ENCODE data around the gene APMAP.
A peak's percentile ranks its signal among the peaks of the same experiment; 100 is the strongest.
"Not testable (repeated sequence)": the region's sequence is repeated elsewhere in the genome, so short reads cannot be mapped to it uniquely, and the experiment has no call there.

The APMAP gene

DNA sequence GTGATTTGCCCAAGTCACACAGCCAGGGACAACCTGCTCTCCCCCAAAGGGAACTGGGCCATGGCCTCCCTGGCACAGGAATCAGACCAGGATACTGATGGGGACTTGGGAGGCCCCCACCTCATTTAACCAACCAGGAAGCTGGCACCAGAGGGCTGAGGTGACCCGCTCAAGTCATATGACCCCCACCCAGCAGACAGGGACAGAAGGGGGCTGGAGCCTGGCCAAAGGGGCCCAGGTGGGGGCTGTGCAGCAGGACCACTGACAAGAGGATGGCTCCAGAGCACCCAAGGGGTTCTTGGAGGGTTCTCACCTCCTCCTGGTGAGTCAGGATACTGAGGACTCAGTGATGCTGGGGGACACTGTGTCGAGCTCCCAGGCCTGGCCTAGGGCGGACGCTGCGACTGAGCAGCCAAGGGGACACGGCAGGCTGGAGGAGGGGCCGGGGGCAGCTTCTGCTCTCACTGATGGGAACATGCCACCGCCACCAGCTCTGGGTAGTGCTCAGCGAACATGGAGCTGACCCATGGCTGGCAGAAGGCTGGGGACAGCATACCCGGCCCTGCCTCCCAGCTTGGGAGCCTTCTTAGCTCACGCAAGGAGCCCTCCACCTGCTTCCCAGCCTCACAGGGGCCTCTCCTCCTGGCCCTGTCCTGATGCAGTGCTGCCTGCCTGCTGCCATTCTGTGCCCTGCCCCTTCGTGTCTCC lies 42.3 kb downstream of the APMAP start:
- DNase-seq = no peak

GRCh38 chr20:24949756-24950127 lies 42.8 kb downstream of the APMAP start:
- DNase-seq = peak in 1 of 2 donors; percentile 17

DNA sequence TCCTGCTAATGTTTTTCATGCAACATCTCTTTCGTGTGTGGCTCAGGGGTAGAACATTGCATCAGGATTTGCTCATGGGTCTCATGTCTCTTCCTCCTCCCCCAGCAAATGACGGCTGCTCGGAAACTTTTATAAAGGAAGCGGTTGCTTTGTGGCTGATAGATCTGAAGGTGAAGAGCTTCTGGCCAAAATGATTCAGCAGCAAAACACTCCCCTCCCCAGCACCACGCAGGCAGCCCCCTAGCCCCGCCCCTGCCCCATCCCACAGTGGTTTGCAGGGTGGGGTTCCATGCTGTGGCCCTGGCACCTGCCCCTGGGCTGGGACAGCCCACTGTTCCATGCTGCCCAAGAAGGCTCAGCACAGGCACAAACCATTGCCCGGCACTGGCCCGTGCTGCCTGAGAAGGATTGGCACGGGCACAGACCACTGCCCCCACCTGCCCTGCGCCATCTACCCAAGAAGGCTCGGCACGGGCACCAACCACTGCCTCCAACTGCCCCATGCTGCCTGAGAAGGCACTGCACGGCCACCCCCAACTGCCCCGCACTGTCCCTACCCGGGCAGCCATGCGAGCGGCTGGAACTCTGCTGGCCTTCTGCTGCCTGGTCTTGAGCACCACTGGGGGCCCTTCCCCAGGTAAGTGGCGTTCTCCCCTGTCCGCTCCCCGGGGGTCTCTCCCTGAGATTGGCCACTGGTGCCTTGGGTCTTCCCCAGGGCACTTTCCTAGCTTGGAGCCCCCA lies 43.4 kb downstream of the APMAP start, which contains the start of gene CST7:
TSS of gene CST7 (plus strand) at position 331 of the 741 bp plus-strand sequence. CDS start at position 568, 237 bp downstream.
- DNase-seq = peak; percentile 83 to 84

DNA sequence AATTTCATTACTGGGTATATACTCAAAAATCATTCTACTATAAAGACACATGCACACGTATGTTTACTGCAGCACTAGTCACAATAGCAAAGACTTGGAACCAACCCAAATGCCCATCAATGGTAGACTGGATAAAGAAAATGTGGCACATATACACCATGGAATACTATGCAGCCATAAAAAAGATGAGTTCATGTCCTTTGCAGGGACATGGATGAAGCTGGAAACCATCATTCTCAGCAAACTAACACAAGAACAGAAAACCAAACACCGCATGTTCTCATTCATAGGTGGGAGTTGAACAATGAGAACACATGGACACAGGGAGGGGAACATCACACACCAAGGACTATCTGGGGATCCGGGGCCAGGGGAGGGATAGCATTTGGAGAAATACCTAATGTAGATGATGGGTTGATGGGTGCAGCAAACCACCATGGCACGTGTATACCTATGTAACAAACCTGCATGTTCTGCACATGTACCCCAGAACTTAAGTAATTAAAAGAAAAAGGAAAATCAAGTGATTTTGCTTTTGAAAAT lies 44.1 kb downstream of the APMAP start:
- not testable (repeated sequence) for DNase-seq

- DNase-seq = not testable (repeated sequence)
These were observed 46.2 kb downstream of the APMAP start for GRCh38 chr20:24946376-24946775.

DNA sequence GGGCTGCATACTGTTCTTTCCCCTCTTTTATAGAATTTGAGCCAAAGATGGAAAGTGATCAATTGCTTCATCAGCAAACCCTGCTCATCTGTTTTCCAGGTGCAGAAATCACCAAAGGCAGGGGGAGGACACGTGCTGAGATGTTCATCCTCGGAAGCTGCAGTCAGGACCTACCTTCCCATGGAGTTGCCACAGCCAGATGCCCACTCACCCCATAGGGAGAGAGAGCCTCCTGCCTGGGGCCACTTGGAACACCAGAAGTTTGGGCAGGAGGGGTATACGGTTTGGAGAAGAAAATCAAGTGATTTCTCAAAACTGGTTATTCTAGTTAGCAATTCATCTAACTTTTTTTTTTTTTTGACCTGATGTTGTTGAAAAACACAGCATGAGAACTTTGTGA lies 48.8 kb downstream of the APMAP start:
- DNase-seq = no peak

GRCh38 chr20:24943196-24943595 lies 49.4 kb downstream of the APMAP start:
- DNase-seq = peak in 1 of 2 donors; percentile 8

DNA sequence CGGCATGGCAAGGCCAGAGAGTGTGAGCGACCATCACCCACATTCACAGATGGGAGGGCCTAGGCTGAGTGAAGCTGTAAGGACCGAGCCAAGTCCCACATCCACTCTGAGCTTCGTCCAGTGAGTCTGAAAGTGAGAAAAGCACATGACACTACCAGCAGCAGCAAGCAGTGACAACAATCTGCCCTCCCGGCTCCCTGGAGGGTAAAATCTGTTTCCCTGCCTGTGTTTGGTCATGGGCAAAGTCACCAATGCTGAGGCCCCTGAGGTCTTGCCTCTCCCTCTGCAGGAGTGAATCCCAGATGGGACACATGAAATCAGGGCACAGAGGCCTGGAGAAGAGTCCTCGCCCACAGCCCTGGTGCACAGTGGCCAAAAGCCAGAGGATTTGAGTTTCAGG lies 49.9 kb downstream of the APMAP start:
- DNase-seq = peak in 1 of 2 donors; percentile 9

DNA sequence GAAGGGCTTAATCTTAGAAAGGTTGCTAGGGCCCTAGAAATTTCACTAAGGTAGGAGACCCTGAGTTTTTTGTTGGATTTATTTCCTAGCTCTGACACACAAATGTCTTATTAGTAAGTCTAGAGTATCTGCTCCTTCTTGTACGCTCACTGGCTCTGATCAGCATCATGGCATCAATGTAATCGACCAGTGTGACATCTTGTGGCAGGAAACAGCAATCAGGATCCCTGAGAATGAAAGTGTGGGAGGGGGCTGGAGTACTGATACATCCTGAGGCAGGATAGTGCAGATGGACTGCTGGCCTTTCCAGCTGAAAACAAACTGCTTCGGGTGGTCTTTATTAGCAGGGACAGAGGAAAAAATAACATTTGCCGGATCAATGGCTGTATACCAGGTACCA lies 53.5 kb downstream of the APMAP start:
- DNase-seq = peak in 1 of 2 donors; percentile 4

- DNase-seq = peak in 1 of 2 donors; percentile 12
These were observed 54.1 kb downstream of the APMAP start for GRCh38 chr20:24938498-24938897.

- DNase-seq = peak in 1 of 2 donors; percentile 7
These were observed 55.0 kb downstream of the APMAP start for GRCh38 chr20:24937579-24937978.

DNA sequence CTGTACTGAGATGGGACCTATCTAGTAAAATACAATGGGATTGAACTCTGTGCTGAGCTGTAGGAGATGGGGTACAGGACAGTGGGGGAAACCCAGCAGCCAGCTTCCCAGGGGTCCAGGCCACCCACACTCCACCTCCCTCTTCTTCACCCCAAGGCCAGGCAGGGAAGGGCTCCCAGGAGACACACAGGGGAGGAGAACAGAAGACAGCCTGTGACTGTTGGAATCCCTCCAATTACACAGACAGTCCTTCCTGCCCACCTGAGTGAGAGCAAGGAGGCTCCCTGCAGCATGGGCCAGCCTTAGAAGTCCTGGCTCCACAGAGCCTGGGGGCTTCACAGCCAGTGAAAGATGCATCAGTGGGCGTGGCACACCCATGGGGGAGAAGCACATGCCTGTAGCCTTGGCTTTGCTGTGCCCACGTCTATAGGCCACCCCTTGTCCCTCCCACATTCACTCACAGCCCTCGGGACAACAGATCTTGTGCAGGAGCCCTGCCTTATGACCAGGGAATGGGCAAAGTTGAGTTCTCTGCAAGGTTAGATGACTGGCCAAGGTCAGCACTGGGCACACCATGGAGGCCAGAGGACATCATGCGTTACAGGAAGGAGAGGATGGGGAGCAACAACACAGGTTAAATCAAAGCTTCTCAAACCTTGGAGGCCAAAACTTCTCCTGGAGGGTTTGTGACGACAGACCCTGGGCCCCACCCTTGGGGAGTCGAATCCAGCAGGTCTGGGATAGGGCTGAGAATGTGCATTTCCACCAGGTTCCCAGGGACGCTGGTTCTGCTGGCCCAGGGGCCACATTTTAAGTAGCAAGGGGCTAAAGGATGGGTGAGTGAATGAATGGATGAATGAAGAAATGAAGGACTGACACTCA lies 55.8 kb downstream of the APMAP start:
- peak in 1 of 2 donors; percentile 6 for DNase-seq

DNA sequence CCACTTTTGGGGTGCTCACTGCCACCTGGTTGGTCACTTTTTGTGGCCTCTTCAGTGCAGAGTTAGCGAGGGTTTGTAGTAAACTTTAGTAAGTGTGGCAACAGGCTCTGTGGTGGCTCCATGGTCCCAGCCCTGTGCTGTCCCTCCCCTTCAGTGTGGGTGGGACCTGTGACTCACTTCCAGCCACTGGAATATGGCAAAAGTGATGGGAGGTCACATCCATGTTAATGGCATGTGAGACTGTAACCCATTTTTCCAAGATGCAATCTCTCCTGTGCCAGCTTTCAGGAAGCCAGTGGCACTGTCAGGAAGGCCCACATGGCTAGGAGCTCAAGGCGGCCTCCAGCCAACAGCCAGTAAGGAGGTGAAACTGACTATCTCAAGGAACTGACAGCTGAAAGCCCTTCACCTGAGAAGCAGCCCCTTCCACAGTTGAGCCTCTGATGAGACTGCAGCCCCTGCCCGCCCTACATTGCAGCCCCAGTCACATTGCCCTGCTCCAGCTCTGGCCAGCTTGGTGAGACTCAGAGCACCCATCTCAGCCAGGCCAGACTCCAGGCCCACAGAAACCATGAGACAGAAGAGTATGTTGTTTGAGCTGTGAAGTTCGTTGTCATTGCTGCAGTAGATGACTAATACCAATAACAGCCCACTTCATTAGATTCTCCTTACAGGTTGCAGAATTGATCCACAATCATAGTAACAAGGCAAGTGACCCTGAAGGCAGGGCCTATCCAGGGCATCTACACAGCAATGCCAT lies 56.6 kb downstream of the APMAP start:
- DNase-seq = peak in 1 of 2 donors; percentile 13

GRCh38 chr20:24935140-24935539 lies 57.4 kb downstream of the APMAP start:
- peak in 1 of 2 donors; percentile 5 for DNase-seq

DNA sequence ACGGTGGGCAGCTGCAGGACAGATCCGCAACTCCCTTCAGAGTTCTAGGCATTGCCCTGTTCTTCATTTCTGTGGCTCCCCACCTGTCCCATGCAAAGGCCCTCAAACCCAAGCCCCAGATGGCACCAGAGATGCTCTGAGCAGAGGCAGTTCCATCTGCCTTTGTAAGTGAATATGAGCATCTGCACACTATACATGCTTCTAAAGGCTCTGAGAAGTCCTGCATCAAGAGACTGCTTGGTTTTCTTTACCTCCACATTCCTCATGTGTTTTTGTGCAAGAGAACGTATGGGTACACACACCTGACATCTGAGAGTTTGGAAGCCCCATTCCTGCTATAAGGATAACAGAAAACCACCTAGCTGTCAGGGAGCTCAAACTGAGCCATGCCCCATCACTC lies 57.8 kb downstream of the APMAP start:
- DNase-seq = no peak

GRCh38 chr20:24934101-24934661 lies 58.4 kb downstream of the APMAP start:
- peak in 1 of 2 donors; percentile 11 for DNase-seq

DNA sequence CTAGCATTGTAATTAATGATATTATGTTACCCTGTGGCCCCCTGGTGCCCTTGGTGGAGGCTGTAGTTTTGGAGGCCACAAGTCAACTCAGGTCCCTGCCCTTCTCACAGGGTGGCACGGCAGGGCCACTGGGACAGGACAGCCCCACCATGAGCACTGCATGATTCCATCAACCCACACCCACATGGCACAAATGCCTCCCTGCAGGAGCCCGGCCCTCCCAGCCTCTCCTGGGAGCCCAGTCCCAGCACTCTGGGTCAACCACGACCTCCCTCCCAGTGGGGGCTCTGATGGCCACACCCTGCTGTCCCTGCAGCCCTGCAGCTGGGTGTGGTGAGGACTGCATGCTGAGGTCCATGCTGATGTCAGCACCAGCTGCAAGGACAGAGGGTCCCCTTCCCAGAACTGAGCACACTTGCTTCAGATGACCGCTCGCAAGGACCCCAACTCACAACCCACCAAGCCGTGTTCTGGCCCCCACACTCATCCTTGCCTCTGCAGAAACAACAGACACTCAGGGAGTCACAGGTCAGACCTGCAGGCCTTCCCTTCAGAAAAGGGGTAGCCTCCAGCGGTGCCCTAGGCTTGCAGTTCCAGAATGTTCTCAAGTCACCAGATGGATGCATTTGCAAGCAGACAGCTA lies 59.2 kb downstream of the APMAP start:
- peak in 1 of 2 donors; percentile 9 for DNase-seq

DNA sequence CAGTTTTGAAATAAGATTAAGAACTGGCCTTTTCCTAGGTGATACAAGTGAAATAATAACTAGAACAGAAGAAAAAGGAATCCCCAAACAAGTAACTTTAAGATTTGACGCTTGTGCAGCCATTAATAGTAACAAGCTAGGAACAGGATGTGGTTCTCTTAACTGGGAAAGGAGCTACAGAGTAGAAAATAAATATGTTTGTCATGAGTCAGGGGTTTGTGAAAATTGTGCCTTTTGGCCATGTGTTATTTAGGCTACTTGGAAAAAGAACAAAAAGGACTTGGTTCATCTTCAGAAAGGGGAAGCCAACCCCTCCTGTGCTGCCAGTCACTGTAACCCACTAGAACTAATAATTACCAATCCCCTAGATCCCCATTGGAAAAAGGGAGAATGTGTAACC lies 60.7 kb downstream of the APMAP start:
- DNase-seq = peak in 1 of 2 donors; percentile 7

DNA sequence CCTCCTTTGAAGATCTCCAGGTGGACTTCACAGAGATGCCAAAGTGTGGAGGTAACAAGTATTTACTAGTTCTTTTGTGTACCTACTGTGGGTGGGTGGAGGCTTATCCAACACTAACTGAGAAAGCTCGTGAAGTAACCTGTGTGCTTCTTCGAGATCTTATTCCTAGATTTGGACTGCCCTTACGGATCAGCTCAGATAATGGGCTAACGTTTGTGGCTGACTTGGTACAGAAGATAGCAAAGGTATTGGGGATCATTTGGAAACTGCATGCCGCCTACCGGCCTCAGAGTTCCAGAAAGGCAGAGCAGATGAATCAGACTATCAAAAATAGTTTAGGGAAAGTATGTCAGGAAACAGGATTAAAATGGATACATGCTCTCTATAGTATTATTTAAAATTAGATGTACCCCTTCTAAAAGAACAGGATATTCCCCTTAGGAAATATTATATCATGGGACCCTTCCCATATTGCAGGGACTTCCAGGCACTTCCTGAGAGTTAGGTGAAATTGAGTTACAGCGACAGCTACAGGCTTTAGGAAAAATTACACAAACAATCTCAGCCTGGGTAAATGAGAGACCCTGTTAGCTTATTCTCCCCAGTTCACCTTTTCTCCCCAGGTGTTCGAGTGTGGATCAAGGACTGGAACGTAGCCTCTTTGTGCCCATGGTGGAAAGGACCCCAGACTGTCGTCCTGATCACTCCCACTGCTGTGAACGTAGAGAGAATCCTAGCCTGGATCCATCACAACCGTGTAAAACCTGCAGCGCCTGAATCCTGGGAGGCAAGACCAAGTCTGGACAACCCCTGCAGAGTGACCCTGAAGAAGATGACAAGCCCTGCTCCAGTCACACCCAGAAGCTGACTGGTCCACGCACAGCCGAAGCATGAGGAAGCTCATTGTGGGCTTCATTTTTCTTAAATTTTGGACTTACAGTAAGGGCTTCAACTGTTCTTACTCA lies 61.5 kb downstream of the APMAP start:
- DNase-seq = peak in 1 of 2 donors; percentile 14
